ENCODE data around the gene NOL4L. TPM values are rescaled to one million over a fixed set of nuclear protein-coding genes. Genes with fewer than 3 reads are reported as not detected.

Gene NOL4L
- total and polyA plus RNA-seq, 2 donors (not counting 3 experiments of a cell fraction or from before 2014, with no cell fraction given) = 55.2 to 79.6 TPM

DNA sequence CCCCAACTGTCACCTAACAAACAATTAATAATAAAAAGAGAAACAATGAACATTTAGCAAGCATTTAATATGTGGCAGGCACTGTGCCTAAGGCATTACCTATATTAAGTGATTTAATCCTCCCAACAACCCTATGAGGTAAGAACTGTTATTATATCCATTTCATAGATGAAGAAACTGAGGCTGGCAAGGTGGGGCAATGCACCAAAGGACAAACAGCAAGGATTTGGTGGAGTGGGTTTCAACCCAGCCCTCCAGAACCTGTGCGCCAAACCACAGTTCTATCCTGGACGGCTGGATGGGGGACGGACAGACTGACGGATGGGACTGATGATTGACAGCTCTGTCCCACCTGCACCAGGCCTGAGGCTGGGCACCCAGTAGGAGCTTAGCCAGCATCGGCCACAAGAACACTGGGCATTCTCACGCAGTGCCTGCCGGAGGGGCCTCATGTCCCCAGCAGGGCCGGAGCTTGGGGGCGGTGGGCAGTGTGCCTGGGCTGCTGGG, 24.6 kb downstream of the NOL4L start:
- dilution Hi-C loops (cut with MboI; ENCODE audit: extremely low pct_ligation_motif_present, low sequenced_read_pairs) (no loop called here), intact Hi-C loops (cut with micrococcal nuclease) (no loop called here)
- H3K27ac ChIP-seq (ENCODE audit: insufficient read depth, low read depth, low read length) = no peak overlapping the region
- no TSS peak for BruUV-seq (replicated peaks)
- ChIA-PET POLR2A (no interaction called here), CTCF (no interaction called here)
- H3K27me3 ChIP-seq (ENCODE audit: control insufficient read depth in 2 of 2, insufficient read depth in 2 of 2, low read length in 2 of 2) = no peaks in the 10 kb centered on the region
- H3K4me2 ChIP-seq (ENCODE audit: insufficient read depth, low read length) = no peak overlapping the region
- H3K79me2 ChIP-seq (ENCODE audit: control insufficient read depth, insufficient read depth, low read length) = no peaks in the 10 kb centered on the region
- H3K36me3 ChIP-seq (ENCODE audit: control insufficient read depth in 2 of 2, extremely low read depth in 1 of 2, insufficient read depth in 2 of 2, low read length in 2 of 2) = no peaks in the 10 kb centered on the region
- DNase-seq (ENCODE audit: low read depth, low spot score) = no peak
- no peak overlapping the region for H2AFZ ChIP-seq (ENCODE audit: low read depth, low read length)
- TF ChIP-seq, protein P1, sequence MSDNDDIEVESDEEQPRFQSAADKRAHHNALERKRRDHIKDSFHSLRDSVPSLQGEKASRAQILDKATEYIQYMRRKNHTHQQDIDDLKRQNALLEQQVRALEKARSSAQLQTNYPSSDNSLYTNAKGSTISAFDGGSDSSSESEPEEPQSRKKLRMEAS (IDR thresholded peaks at IDR 0.05; ENCODE audit: insufficient read depth, insufficient read length) = no peak
- no peak for TF ChIP-seq MYC (IDR thresholded peaks at IDR 0.05; ENCODE audit: low read depth, low read length)
- no peak for TF ChIP-seq JUN (IDR thresholded peaks at IDR 0.05; ENCODE audit: borderline replicate concordance, insufficient read depth, insufficient read length, low read depth)
- no peak for TF ChIP-seq GATA2 (IDR thresholded peaks at IDR 0.05; ENCODE audit: insufficient read depth, insufficient read length, low read depth, low read length)
- no peak for TF ChIP-seq POLR2A (IDR thresholded peaks at IDR 0.05; ENCODE audit: low read depth, low read length)
- TF ChIP-seq FOS (IDR thresholded peaks at IDR 0.05; ENCODE audit: borderline replicate concordance, insufficient read depth, low read length) = no peak
- TF ChIP-seq, protein P2, sequence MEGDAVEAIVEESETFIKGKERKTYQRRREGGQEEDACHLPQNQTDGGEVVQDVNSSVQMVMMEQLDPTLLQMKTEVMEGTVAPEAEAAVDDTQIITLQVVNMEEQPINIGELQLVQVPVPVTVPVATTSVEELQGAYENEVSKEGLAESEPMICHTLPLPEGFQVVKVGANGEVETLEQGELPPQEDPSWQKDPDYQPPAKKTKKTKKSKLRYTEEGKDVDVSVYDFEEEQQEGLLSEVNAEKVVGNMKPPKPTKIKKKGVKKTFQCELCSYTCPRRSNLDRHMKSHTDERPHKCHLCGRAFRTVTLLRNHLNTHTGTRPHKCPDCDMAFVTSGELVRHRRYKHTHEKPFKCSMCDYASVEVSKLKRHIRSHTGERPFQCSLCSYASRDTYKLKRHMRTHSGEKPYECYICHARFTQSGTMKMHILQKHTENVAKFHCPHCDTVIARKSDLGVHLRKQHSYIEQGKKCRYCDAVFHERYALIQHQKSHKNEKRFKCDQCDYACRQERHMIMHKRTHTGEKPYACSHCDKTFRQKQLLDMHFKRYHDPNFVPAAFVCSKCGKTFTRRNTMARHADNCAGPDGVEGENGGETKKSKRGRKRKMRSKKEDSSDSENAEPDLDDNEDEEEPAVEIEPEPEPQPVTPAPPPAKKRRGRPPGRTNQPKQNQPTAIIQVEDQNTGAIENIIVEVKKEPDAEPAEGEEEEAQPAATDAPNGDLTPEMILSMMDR (IDR thresholded peaks at IDR 0.05; ENCODE audit: extremely low read depth in 1 of 2, insufficient read depth in 1 of 2, low read depth in 1 of 2, low read length in 2 of 2) = no peak
- no peak for TF ChIP-seq POLR2AphosphoS5 (IDR thresholded peaks at IDR 0.05; ENCODE audit: insufficient read depth, low read depth, low read length)
- no peak for TF ChIP-seq EZH2 (IDR thresholded peaks at IDR 0.05; ENCODE audit: borderline replicate concordance, low read depth, low read length, severe bottlenecking)
- no peaks in the 10 kb centered on the region for H4K20me1 ChIP-seq (replicated peaks; ENCODE audit: control insufficient read depth, extremely low read depth, insufficient read depth, low read length)
- H3K9me3 ChIP-seq (replicated peaks; ENCODE audit: control insufficient read depth, insufficient read depth, low read length) = no peaks in the 10 kb centered on the region
- no peaks in the 10 kb centered on the region for H3K4me1 ChIP-seq (ENCODE audit: control insufficient read depth, extremely low read depth, insufficient read depth, low read length)
- H3K9me1 ChIP-seq (replicated peaks; ENCODE audit: control insufficient read depth, extremely low read depth, insufficient read depth, low read length) = no peaks in the 10 kb centered on the region
- FAIRE-seq = no peak
- no peak overlapping the region for H3K9ac ChIP-seq (replicated peaks; ENCODE audit: extremely low read depth, insufficient read depth, low read length)
- no peak overlapping the region for H3K4me3 ChIP-seq (replicated peaks in 1 of 3; ENCODE audit: insufficient read depth in 1 of 3, low read depth in 1 of 3, low read length in 3 of 3)

Data from endothelial cell of umbilical vein (primary cell).